ENCODE data around the gene F7. TPM values are rescaled to one million over a fixed set of nuclear protein-coding genes. Genes with fewer than 3 reads are reported as not detected.

Gene F7
- total and polyA plus RNA-seq, 2 of the 4 experiments (the other 2 are of a cell fraction), result under 0.01 to 0.07 TPM

- no peak overlapping the region for H4K8ac ChIP-seq (ENCODE audit: low read depth in 2 of 2, low read length in 2 of 2)
- H4K20me1 ChIP-seq (ENCODE audit: insufficient read depth, low read length), result no peaks in the 10 kb centered on the region
- no peak overlapping the region for H4K91ac ChIP-seq (ENCODE audit: insufficient read depth, low read depth, low read length)
- H2AK5ac ChIP-seq (ENCODE audit: low read depth, low read length), result no peak overlapping the region
- CTCF ChIA-PET, result no interaction called here
- no peaks in the 10 kb centered on the region for H3K4me1 ChIP-seq (ENCODE audit: control insufficient read depth, insufficient read depth, low read length)
- peak overlapping the region; percentile 33 for H2AK9ac ChIP-seq (replicated peaks; ENCODE audit: low read depth, low read length, poor library complexity)
- no peak overlapping the region for H2AFZ ChIP-seq (replicated peaks; ENCODE audit: low read length, poor library complexity)
- H2BK120ac ChIP-seq (ENCODE audit: low read depth, low read length), result no peak overlapping the region
- H2BK15ac ChIP-seq (ENCODE audit: low read depth, low read length), result no peak overlapping the region
- BruUV-seq (replicated peaks), result no TSS peak
- no peak overlapping the region for H4K5ac ChIP-seq (ENCODE audit: low read depth, low read length)
- H2BK5ac ChIP-seq (ENCODE audit: low read depth, low read length, poor library complexity, severe bottlenecking), result no peak overlapping the region
- no peaks in the 10 kb centered on the region for H3K36me3 ChIP-seq (ENCODE audit: control insufficient read depth, insufficient read depth, low read length)
- no peak overlapping the region for H3K4me2 ChIP-seq (ENCODE audit: low read depth, low read length)
- TF ChIP-seq, protein P1, sequence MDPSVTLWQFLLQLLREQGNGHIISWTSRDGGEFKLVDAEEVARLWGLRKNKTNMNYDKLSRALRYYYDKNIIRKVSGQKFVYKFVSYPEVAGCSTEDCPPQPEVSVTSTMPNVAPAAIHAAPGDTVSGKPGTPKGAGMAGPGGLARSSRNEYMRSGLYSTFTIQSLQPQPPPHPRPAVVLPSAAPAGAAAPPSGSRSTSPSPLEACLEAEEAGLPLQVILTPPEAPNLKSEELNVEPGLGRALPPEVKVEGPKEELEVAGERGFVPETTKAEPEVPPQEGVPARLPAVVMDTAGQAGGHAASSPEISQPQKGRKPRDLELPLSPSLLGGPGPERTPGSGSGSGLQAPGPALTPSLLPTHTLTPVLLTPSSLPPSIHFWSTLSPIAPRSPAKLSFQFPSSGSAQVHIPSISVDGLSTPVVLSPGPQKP (IDR thresholded peaks at IDR 0.05; ENCODE audit: borderline replicate concordance, low read depth, low read length), result no peak
- TF ChIP-seq RAD21 (IDR thresholded peaks at IDR 0.05; ENCODE audit: low read length), result no peak
- TF ChIP-seq CHD1 (IDR thresholded peaks at IDR 0.05; ENCODE audit: low read depth, low read length), result no peak
- TF ChIP-seq, protein P2, sequence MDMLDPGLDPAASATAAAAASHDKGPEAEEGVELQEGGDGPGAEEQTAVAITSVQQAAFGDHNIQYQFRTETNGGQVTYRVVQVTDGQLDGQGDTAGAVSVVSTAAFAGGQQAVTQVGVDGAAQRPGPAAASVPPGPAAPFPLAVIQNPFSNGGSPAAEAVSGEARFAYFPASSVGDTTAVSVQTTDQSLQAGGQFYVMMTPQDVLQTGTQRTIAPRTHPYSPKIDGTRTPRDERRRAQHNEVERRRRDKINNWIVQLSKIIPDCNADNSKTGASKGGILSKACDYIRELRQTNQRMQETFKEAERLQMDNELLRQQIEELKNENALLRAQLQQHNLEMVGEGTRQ (IDR thresholded peaks at IDR 0.05; ENCODE audit: low read depth, low read length), result no peak
- TF ChIP-seq POLR2A (IDR thresholded peaks at IDR 0.05; ENCODE audit: low read depth, low read length), result no peak
- no peak for TF ChIP-seq CEBPB (IDR thresholded peaks at IDR 0.05; ENCODE audit: low read depth, low read length)
- no peak for TF ChIP-seq MAZ (IDR thresholded peaks at IDR 0.05; ENCODE audit: borderline replicate concordance, low read depth, low read length)
- TF ChIP-seq SMC3 (IDR thresholded peaks at IDR 0.05; ENCODE audit: low read depth, low read length), result no peak
- TF ChIP-seq, protein P3, sequence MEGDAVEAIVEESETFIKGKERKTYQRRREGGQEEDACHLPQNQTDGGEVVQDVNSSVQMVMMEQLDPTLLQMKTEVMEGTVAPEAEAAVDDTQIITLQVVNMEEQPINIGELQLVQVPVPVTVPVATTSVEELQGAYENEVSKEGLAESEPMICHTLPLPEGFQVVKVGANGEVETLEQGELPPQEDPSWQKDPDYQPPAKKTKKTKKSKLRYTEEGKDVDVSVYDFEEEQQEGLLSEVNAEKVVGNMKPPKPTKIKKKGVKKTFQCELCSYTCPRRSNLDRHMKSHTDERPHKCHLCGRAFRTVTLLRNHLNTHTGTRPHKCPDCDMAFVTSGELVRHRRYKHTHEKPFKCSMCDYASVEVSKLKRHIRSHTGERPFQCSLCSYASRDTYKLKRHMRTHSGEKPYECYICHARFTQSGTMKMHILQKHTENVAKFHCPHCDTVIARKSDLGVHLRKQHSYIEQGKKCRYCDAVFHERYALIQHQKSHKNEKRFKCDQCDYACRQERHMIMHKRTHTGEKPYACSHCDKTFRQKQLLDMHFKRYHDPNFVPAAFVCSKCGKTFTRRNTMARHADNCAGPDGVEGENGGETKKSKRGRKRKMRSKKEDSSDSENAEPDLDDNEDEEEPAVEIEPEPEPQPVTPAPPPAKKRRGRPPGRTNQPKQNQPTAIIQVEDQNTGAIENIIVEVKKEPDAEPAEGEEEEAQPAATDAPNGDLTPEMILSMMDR (conservative IDR thresholded peaks at IDR 0.05; ENCODE audit: low read depth, low read length), result no peak
- no peak for TF ChIP-seq MAFK (IDR thresholded peaks at IDR 0.05; ENCODE audit: low read depth, low read length)
- no peak for TF ChIP-seq RFX5 (IDR thresholded peaks at IDR 0.05; ENCODE audit: low read depth, low read length)
- TF ChIP-seq FOS (IDR thresholded peaks at IDR 0.05; ENCODE audit: low read depth, low read length), result no peak
- no peak for TF ChIP-seq RCOR1 (IDR thresholded peaks at IDR 0.05; ENCODE audit: insufficient replicate concordance, low read length)
- TF ChIP-seq BHLHE40 (IDR thresholded peaks at IDR 0.05; ENCODE audit: low read depth, low read length), result no peak
- no peak for TF ChIP-seq MXI1 (IDR thresholded peaks at IDR 0.05; ENCODE audit: borderline replicate concordance, low read depth, low read length)
- no peak for TF ChIP-seq NFE2L2 (IDR thresholded peaks at IDR 0.05; ENCODE audit: low read depth, low read length)
- no peak overlapping the region for H2BK20ac ChIP-seq (ENCODE audit: low read depth, low read length)
- H3K79me1 ChIP-seq (ENCODE audit: low read depth in 1 of 2, low read length in 2 of 2), result no peaks in the 10 kb centered on the region
- no peak overlapping the region for H3K56ac ChIP-seq (ENCODE audit: extremely low read depth, insufficient read depth, low read length)
- H3K9me3 ChIP-seq (ENCODE audit: control insufficient read depth, insufficient read depth, low read length), result no peaks in the 10 kb centered on the region; the same call in 1 of the 2 replicates
- H3K4ac ChIP-seq (ENCODE audit: low read depth, low read length), result no peak overlapping the region
- no peak overlapping the region for H3K27ac ChIP-seq (ENCODE audit: insufficient read depth, low read length)
- H3K14ac ChIP-seq (replicated peaks; ENCODE audit: low read depth, low read length), result no peak overlapping the region
- H3K9ac ChIP-seq (ENCODE audit: low read depth, low read length), result no peak overlapping the region
- intact Hi-C loops (cut with micrococcal nuclease), result no loop called here
- ATAC-seq (ENCODE audit: low read depth) (no peak), DNase-seq (no peak)
- peaks cover 52% of the 10 kb centered on the region for H3K27me3 ChIP-seq (ENCODE audit: control insufficient read depth, insufficient read depth, low read length)
- H3K23ac ChIP-seq (ENCODE audit: low read depth, low read length), result no peak overlapping the region
- dilution Hi-C loops (cut with HindIII; ENCODE audit: low sequenced_read_pairs, unreplicated experiment), result no loop called here
- H3K9me1 ChIP-seq (ENCODE audit: insufficient read depth, low read length), result no peaks in the 10 kb centered on the region
- 67% methylated on average over 10 of the region's 17 CpGs; no CpG with 5 or more reads in 1 of the 2 experiments for WGBS, 2 experiments (ENCODE audit: extremely low coverage in 2 of 2, insufficient read length in 1 of 2)
- POLR2A ChIA-PET (ENCODE audit: unreplicated experiment), result interaction anchor here (0.6 kb wide), 1 partner anchor 172 kb away, joined by 18 read pairs; no protein-coding TSS in a partner anchor
- no peak overlapping the region for H3K4me3 ChIP-seq (ENCODE audit: insufficient read depth, low read depth, low read length)
- in situ Hi-C loops (cut with MboI; ENCODE audit: low sequenced_read_pairs), result no loop called here
- no peak overlapping the region for H3K18ac ChIP-seq (ENCODE audit: low read depth, low read length)
These were observed 16.9 kb upstream of the F7 start for GRCh38 chr13:113088691-113089020.
